A549 (cell line): ENCODE data around the gene CEP164. TPM values are rescaled to one million over a fixed set of nuclear protein-coding genes. Genes with fewer than 3 reads are reported as not detected.

Experiments
- ATAC-seq, 2 experiments: fragments of 200-7000 bp in 1 of 2; fragments of >200 bp in 1 of 2; cut with Nextera tagmentation in 1 of 2; cut with Tn5 transposase in 1 of 2; 3 replicates each; pipeline versions ENCODE4 v1.8.0 to v1.9.1; 2018 to 2020; ENCODE audit warnings: mild to moderate bottlenecking in 1 of 2, moderate library complexity in 1 of 2
- CTCF ChIA-PET: fragments of 300-600 bp; sonication (Branson Sonifier 250); formaldehyde crosslinking; extraction: SDS; loops from one replicate; lab custom pipeline; 2021; ENCODE audit warnings: antibody characterized with exemption, inconsistent platforms; lab: Yijun Ruan, JAX
- POLR2A ChIA-PET: fragments of 350-600 bp; formaldehyde crosslinking; extraction: SDS; loops from one replicate; lab custom pipeline; 2021; ENCODE audit warnings: antibody characterized with exemption, inconsistent platforms; lab: Yijun Ruan, JAX
- DNase-seq, 2 experiments: peaks; one replicate each; pipeline versions ENCODE4 v3.0.0 to v3.0.0-alpha.2; 2011 to 2016; ENCODE audit warnings: low read depth in 1 of 2, low spot score in 1 of 2
- FAIRE-seq: peaks from 2 replicates; lab custom pipeline; 2011; peaks lifted over from hg19 to GRCh38; lab: Jason Lieb, UNC
- H3K27ac ChIP-seq, 2 experiments: fragments of >200 bp; sonication (Bioruptor Twin); formaldehyde crosslinking; 3 replicates each; pipeline ENCODE4 v1.5.1; 2016 to 2017
- H3K4me1 ChIP-seq: fragments of >200 bp; sonication (Bioruptor Twin); formaldehyde crosslinking; 3 replicates; pipeline ENCODE4 v1.6.1; 2016
- H3K4me2 ChIP-seq: fragments of >200 bp; sonication (Bioruptor Twin); formaldehyde crosslinking; 3 replicates; pipeline ENCODE4 v1.6.1; 2016
- H3K4me3 ChIP-seq: fragments of >200 bp; sonication (Bioruptor Twin); formaldehyde crosslinking; 3 replicates; pipeline ENCODE4 v1.5.1; 2016
- H3K9me3 ChIP-seq: fragments of >200 bp; sonication (Bioruptor Twin); formaldehyde crosslinking; 3 replicates; pipeline ENCODE4 v1.6.1; 2016
- BCL3 ChIP-seq: fragments of >200 bp; sonication (Bioruptor Twin); formaldehyde crosslinking; IDR thresholded peaks from 3 replicates; pipeline ENCODE4 v1.6.1; 2016
- BHLHE40 ChIP-seq: IDR thresholded peaks from 2 replicates; pipeline ENCODE4 v1.6.1; 2012; ENCODE audit warnings: low read depth, low read length, inconsistent platforms
- CBX2 ChIP-seq: fragments of 200-600 bp; sonication (generic); IDR thresholded peaks from 2 replicates; pipeline ENCODE4 v1.6.1; 2016; ENCODE audit warnings: low read depth, mild to moderate bottlenecking, borderline replicate concordance
- CBX8 ChIP-seq: fragments of 200-600 bp; sonication (generic); IDR thresholded peaks from 2 replicates; pipeline ENCODE4 v1.6.1; 2016
- CHD4 ChIP-seq: fragments of 200-600 bp; sonication (generic); IDR thresholded peaks from 2 replicates; pipeline ENCODE4 v1.6.1; 2016; ENCODE audit warnings: antibody characterized with exemption, mild to moderate bottlenecking, borderline replicate concordance
- EHMT2 ChIP-seq: fragments of 200-600 bp; sonication (generic); IDR thresholded peaks from 2 replicates; pipeline ENCODE4 v1.6.1; 2016; ENCODE audit warnings: antibody characterized with exemption, low read depth, mild to moderate bottlenecking, moderate library complexity
- ESRRA ChIP-seq: fragments of 150-350 bp; IDR thresholded peaks from 2 replicates; pipeline ENCODE4 v1.6.1; 2014; ENCODE audit warnings: mild to moderate bottlenecking, low read length, borderline replicate concordance
- FOSB ChIP-seq: fragments of 250-450 bp; sonication (Bioruptor Pico); IDR thresholded peaks from 2 replicates; pipeline ENCODE4 v1.5.0; 2020; ENCODE audit warnings: mild to moderate bottlenecking, moderate library complexity
- GATA3 ChIP-seq: IDR thresholded peaks from 2 replicates; pipeline ENCODE4 v1.6.1; 2012; ENCODE audit warnings: borderline replicate concordance
- HOXA7 ChIP-seq: fragments of 250-450 bp; sonication (Bioruptor Pico); IDR thresholded peaks from 2 replicates; pipeline ENCODE4 v1.5.0; 2020; ENCODE audit warnings: mild to moderate bottlenecking, moderate library complexity
- HOXB13 ChIP-seq: fragments of 250-450 bp; sonication (Bioruptor Pico); IDR thresholded peaks from 2 replicates; pipeline ENCODE4 v1.5.0; 2020; ENCODE audit warnings: low read depth, mild to moderate bottlenecking, moderate library complexity
- HOXB5 ChIP-seq: fragments of 250-450 bp; sonication (Bioruptor Pico); IDR thresholded peaks from 2 replicates; pipeline ENCODE4 v1.5.0; 2020; ENCODE audit warnings: mild to moderate bottlenecking, moderate library complexity
- KDM5A ChIP-seq: fragments of 200-600 bp; sonication (generic); IDR thresholded peaks from 2 replicates; pipeline ENCODE4 v1.6.1; 2016; ENCODE audit warnings: antibody characterized with exemption, mild to moderate bottlenecking
- MAZ ChIP-seq: fragments of 150-350 bp; IDR thresholded peaks from 2 replicates; pipeline ENCODE4 v1.6.1; 2014; ENCODE audit warnings: antibody characterized with exemption, low read depth, low read length, borderline replicate concordance
- NFE2L2 ChIP-seq: fragments of 150-350 bp; conservative IDR thresholded peaks from 2 replicates; pipeline ENCODE4 v1.6.1; 2014; ENCODE audit warnings: low read length
- NPAS2 ChIP-seq: fragments of 250-450 bp; sonication (Bioruptor Pico); IDR thresholded peaks from 2 replicates; pipeline ENCODE4 v1.8.0; 2022; ENCODE audit warnings: mild to moderate bottlenecking, moderate library complexity, borderline replicate concordance
- NR3C1 ChIP-seq: fragments of >200 bp; sonication (Bioruptor Twin); formaldehyde crosslinking; IDR thresholded peaks from 3 replicates; pipeline ENCODE4 v1.6.1; 2017
- PHF8 ChIP-seq: fragments of 200-600 bp; sonication (generic); IDR thresholded peaks from 2 replicates; pipeline ENCODE4 v1.6.1; 2016; ENCODE audit warnings: low read depth, mild to moderate bottlenecking, antibody characterized with exemption, moderate library complexity, borderline replicate concordance
- POLR2A ChIP-seq: IDR thresholded peaks from 2 replicates; pipeline ENCODE4 v1.6.1; 2012; ENCODE audit warnings: mild to moderate bottlenecking, low read length
- POLR2AphosphoS2 ChIP-seq: conservative IDR thresholded peaks from 2 replicates; pipeline ENCODE4 v1.6.1; 2012; ENCODE audit warnings: low read length, improper control_type of control experiment, inconsistent platforms
- RCOR1 ChIP-seq: fragments of 150-350 bp; IDR thresholded peaks from 2 replicates; pipeline ENCODE4 v1.6.1; 2014; ENCODE audit warnings: antibody characterized with exemption, low read length, low read depth
- TFCP2L1 ChIP-seq: fragments of 250-450 bp; sonication (Bioruptor Pico); IDR thresholded peaks from 2 replicates; pipeline ENCODE4 v1.5.0; 2021; ENCODE audit warnings: mild to moderate bottlenecking
- ZSCAN20 ChIP-seq: fragments of 250-450 bp; sonication (Bioruptor Pico); IDR thresholded peaks from 2 replicates; pipeline ENCODE4 v1.8.0; 2022; ENCODE audit warnings: mild to moderate bottlenecking, moderate library complexity
- WGBS: methylation state at CpG from one replicate; pipeline ENCODE4 v1.1.6; 2017; ENCODE audit errors: missing lambda C conversion rate; 5-methylcytosine and 5-hydroxymethylcytosine counted together
- polyA plus RNA-seq, 4 experiments: library from polyadenylated mRNA; depleted of rRNA in 3 of 4; stranded (reverse); fragments of >200 nt; fragmentation: RNase III in 1 of 4; extraction: RNeasy Plus Mini Kit Qiagen cat#74134 plus additional on column Dnase treatment in 1 of 4; gene quantifications; 2 replicates in 3 of 4; 3 replicates in 1 of 4; pipeline ENCODE4 v1.2.3, GENCODE V29; 2011 to 2017
- TF ChIP-seq, protein P1 (sequence below): IDR thresholded peaks from 2 replicates; pipeline ENCODE4 v1.6.1; 2012
- TF ChIP-seq, protein P2 (sequence below): fragments of 150-350 bp; IDR thresholded peaks from 2 replicates; pipeline ENCODE4 v1.6.1; 2014; ENCODE audit warnings: low read depth, mild to moderate bottlenecking, low read length

CEP164 gene
- polyA plus RNA-seq, 2 of the 4 experiments (the other 2 are of a cell fraction): 17.4 to 19.6 TPM

DNA sequence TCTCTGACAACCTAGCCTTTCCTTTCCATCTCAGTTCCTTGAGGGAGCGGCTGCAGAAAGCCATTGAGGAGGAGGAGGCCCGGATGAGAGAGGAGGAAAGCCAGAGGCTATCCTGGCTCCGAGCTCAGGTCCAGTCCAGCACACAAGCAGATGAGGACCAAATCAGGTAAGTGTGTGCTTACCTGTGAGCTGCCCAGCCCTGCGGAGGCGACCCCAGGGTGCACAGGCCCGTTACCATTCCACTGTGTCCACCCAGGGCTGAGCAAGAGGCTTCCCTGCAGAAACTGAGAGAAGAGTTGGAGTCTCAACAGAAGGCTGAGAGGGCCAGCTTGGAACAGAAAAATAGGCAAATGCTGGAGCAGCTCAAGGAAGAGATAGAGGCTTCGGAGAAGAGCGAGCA lies 63.1 kb downstream of the CEP164 start:
- FAIRE-seq: no peak
- no peak overlapping the region for H3K4me3 ChIP-seq
- 93% methylated on average over 6 of the region's 8 CpGs for WGBS

GRCh38 chr11:117391181-117391580 lies 63.5 kb downstream of the CEP164 start:
- CTCF ChIA-PET: interaction anchor here (0.6 to 1.2 kb wide), 2 partner anchors 34 to 678 kb away, joined by 3 to 4 read pairs; no protein-coding TSS in a partner anchor
- no peak for DNase-seq
- Histone ChIP-seq H3K9me3 (no peaks in the 10 kb centered on the region), H3K4me2 (no peak overlapping the region)
- TF ChIP-seq EHMT2: no peak
- TF ChIP-seq BCL3: no peak
- TF ChIP-seq HOXB13 (CRISPR knock-in tag): no peak
- TF ChIP-seq NPAS2 (CRISPR knock-in tag): no peak
- no peak for TF ChIP-seq POLR2A
- TF ChIP-seq NR3C1: no peak
- TF ChIP-seq PHF8: no peak
- TF ChIP-seq FOSB: no peak
- TF ChIP-seq CBX2: no peak
- TF ChIP-seq CBX8: no peak
- no peak for TF ChIP-seq MAZ
- TF ChIP-seq RCOR1: no peak
- TF ChIP-seq CHD4: no peak
- TF ChIP-seq, protein P1, sequence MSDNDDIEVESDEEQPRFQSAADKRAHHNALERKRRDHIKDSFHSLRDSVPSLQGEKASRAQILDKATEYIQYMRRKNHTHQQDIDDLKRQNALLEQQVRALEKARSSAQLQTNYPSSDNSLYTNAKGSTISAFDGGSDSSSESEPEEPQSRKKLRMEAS: no peak
- no peak for TF ChIP-seq NFE2L2
- TF ChIP-seq, all 56 proteins: peak for 0
- H3K27ac ChIP-seq: no peak overlapping the region
- no peaks in the 10 kb centered on the region for H3K4me1 ChIP-seq
- WGBS: 93% methylated on average over 8 of the region's 8 CpGs
- FAIRE-seq (no peak), ATAC-seq (no peak)
- POLR2A ChIA-PET: no interaction called here
- no peak overlapping the region for H3K4me3 ChIP-seq

More for the DNA sequence above, 63.1 kb downstream of the CEP164 start:
- H3K4me1 ChIP-seq: no peaks in the 10 kb centered on the region
- H3K9me3 ChIP-seq: no peaks in the 10 kb centered on the region
- no peak for DNase-seq
- no peak for ATAC-seq
- POLR2A ChIA-PET: no interaction called here
- CTCF ChIA-PET: interaction anchor here (0.6 to 1.2 kb wide), 3 partner anchors 35 to 678 kb away, joined by 3 to 4 read pairs (median 3); no protein-coding TSS in a partner anchor
- H3K27ac ChIP-seq: no peak overlapping the region
- H3K4me2 ChIP-seq: no peak overlapping the region
- TF ChIP-seq POLR2AphosphoS2 (no peak), NFE2L2 (no peak), HOXA7 (no peak), HOXB13 (CRISPR knock-in tag) (no peak), TFCP2L1 (CRISPR knock-in tag) (no peak), ESRRA (no peak), ZSCAN20 (no peak), GATA3 (no peak), CBX2 (no peak), KDM5A (no peak), BHLHE40 (no peak), HOXB5 (no peak)
- TF ChIP-seq, protein P2, sequence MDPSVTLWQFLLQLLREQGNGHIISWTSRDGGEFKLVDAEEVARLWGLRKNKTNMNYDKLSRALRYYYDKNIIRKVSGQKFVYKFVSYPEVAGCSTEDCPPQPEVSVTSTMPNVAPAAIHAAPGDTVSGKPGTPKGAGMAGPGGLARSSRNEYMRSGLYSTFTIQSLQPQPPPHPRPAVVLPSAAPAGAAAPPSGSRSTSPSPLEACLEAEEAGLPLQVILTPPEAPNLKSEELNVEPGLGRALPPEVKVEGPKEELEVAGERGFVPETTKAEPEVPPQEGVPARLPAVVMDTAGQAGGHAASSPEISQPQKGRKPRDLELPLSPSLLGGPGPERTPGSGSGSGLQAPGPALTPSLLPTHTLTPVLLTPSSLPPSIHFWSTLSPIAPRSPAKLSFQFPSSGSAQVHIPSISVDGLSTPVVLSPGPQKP: no peak
